Measurements from ENCODE around the gene SPACA1.

DNA sequence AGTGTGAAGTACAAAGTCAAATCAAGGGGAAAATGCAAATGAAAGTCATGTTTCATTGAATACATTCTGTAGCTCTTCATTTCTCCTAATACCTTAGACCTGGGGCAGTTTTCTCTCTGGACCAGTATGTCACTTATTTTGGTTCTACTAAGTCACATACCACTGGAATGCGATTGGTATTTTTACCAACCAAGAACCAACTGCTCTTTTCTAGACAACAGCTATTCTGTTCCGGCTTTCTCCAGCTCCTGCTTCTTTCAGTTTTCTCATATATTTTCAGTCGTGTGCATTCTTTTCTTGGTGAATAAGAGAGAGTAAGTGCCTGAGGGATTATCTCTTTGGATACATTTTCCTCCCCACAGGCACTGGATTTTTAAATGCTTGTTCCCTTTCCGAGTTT lies 39.2 kb upstream of the SPACA1 start:
- TF ChIP-seq, protein P1, sequence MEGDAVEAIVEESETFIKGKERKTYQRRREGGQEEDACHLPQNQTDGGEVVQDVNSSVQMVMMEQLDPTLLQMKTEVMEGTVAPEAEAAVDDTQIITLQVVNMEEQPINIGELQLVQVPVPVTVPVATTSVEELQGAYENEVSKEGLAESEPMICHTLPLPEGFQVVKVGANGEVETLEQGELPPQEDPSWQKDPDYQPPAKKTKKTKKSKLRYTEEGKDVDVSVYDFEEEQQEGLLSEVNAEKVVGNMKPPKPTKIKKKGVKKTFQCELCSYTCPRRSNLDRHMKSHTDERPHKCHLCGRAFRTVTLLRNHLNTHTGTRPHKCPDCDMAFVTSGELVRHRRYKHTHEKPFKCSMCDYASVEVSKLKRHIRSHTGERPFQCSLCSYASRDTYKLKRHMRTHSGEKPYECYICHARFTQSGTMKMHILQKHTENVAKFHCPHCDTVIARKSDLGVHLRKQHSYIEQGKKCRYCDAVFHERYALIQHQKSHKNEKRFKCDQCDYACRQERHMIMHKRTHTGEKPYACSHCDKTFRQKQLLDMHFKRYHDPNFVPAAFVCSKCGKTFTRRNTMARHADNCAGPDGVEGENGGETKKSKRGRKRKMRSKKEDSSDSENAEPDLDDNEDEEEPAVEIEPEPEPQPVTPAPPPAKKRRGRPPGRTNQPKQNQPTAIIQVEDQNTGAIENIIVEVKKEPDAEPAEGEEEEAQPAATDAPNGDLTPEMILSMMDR (IDR thresholded peaks at IDR 0.05) = no peak
- no peak for TF ChIP-seq POLR2A (IDR thresholded peaks at IDR 0.05)
